HL-60/S4 treated with retinoic acid at 250 ng/mL for 4 days and 3 days (cell line): ENCODE results near the gene STK10.

Experiments
- in situ Hi-C: fragments of 300-500 bp; cut with MboI; formaldehyde crosslinking; loops from 2 replicates; pipeline ENCODE4 v1.7.0; 2022; ENCODE audit warnings: low sequenced_read_pairs

Gene STK10

GRCh38 chr5:172065431-172066065, 122.5 kb downstream of the STK10 start:
- in situ Hi-C loops: no loop called here

GRCh38 chr5:172064766-172065165, 123.3 kb downstream of the STK10 start:
- in situ Hi-C loops: no loop called here

GRCh38 chr5:172064358-172064757, 123.7 kb downstream of the STK10 start:
- in situ Hi-C loops: no loop called here

- in situ Hi-C loops: no loop called here
Measured at GRCh38 chr5:172063463-172064235, 124.4 kb downstream of the STK10 start.

- in situ Hi-C loops: no loop called here
Measured at GRCh38 chr5:172059661-172060100, 128.3 kb downstream of the STK10 start.

- in situ Hi-C loops: no loop called here
Measured at GRCh38 chr5:172058088-172058487, 129.9 kb downstream of the STK10 start.

GRCh38 chr5:172055996-172056395, 132.0 kb downstream of the STK10 start:
- in situ Hi-C loops: no loop called here

GRCh38 chr5:172055421-172055820, 132.6 kb downstream of the STK10 start:
- in situ Hi-C loops: no loop called here

GRCh38 chr5:172054611-172055153, 133.3 kb downstream of the STK10 start:
- in situ Hi-C loops: no loop called here

- in situ Hi-C loops: no loop called here
Measured at GRCh38 chr5:172052450-172053236, 135.4 kb downstream of the STK10 start.

GRCh38 chr5:172051643-172052339, 136.2 kb downstream of the STK10 start:
- in situ Hi-C loops: no loop called here

- in situ Hi-C loops: no loop called here
Measured at GRCh38 chr5:172050080-172050479, 137.9 kb downstream of the STK10 start.

- in situ Hi-C loops: no loop called here
Measured at GRCh38 chr5:172049226-172049796, 138.7 kb downstream of the STK10 start.

- in situ Hi-C loops: no loop called here
Measured at GRCh38 chr5:172048539-172049101, 139.4 kb downstream of the STK10 start.

GRCh38 chr5:172048170-172048422, 139.9 kb downstream of the STK10 start:
- in situ Hi-C loops: no loop called here

- in situ Hi-C loops: no loop called here
Measured at GRCh38 chr5:172046593-172046992, 141.4 kb downstream of the STK10 start.

GRCh38 chr5:172045315-172045632, 142.8 kb downstream of the STK10 start:
- in situ Hi-C loops: no loop called here

GRCh38 chr5:172044631-172045314, 143.3 kb downstream of the STK10 start:
- in situ Hi-C loops: no loop called here

- in situ Hi-C loops: no loop called here
Measured at GRCh38 chr5:172043865-172044264, 144.2 kb downstream of the STK10 start.

GRCh38 chr5:172042183-172042582, 145.8 kb downstream of the STK10 start:
- in situ Hi-C loops: no loop called here
